HuH-7.5 (cell line): ENCODE measurements around the gene GLB1L3.
A peak's percentile ranks its signal among the peaks of the same experiment; 100 is the strongest.

ENCODE experiments used
- DNase-seq: peaks from one replicate; pipeline ENCODE4 v3.0.0; 2011; ENCODE audit warnings: low spot score

GLB1L3 gene

GRCh38 chr11:134275534-134276395, at the start of gene GLB1L3:
Gene GLB1L3, plus strand, starts transcription at chr11:134276379. Its CDS starts 362 bp downstream, at chr11:134276741.
- no peak for DNase-seq

GRCh38 chr11:134226806-134227325, 49.3 kb upstream of the GLB1L3 start:
- DNase-seq = no peak

- no peak for DNase-seq
Measured at GRCh38 chr11:134228625-134229024, 47.6 kb upstream of the GLB1L3 start.

GRCh38 chr11:134229126-134229790, 46.9 kb upstream of the GLB1L3 start:
- DNase-seq = no peak

GRCh38 chr11:134230339-134230738, 45.8 kb upstream of the GLB1L3 start:
- no peak for DNase-seq

- DNase-seq = no peak
Measured at GRCh38 chr11:134231958-134232659, 44.1 kb upstream of the GLB1L3 start.

- no peak for DNase-seq
Measured at GRCh38 chr11:134233729-134234179, 42.4 kb upstream of the GLB1L3 start.

GRCh38 chr11:134235399-134235798, 40.8 kb upstream of the GLB1L3 start:
- no peak for DNase-seq

GRCh38 chr11:134236834-134237556, 39.2 kb upstream of the GLB1L3 start:
- no peak for DNase-seq

GRCh38 chr11:134237557-134237922, 38.6 kb upstream of the GLB1L3 start:
- DNase-seq = no peak

- no peak for DNase-seq
Measured at GRCh38 chr11:134238956-134239355, 37.2 kb upstream of the GLB1L3 start.

- DNase-seq = no peak
Measured at GRCh38 chr11:134240592-134240991, 35.6 kb upstream of the GLB1L3 start.

- no peak for DNase-seq
Measured at GRCh38 chr11:134242376-134242775, 33.8 kb upstream of the GLB1L3 start.

- no peak for DNase-seq
Measured at GRCh38 chr11:134243913-134244312, 32.3 kb upstream of the GLB1L3 start.

GRCh38 chr11:134244593-134244992, 31.6 kb upstream of the GLB1L3 start:
- DNase-seq = peak; percentile 44

- no peak for DNase-seq
Measured at GRCh38 chr11:134245434-134245833, 30.7 kb upstream of the GLB1L3 start.

- DNase-seq = no peak
Measured at GRCh38 chr11:134246100-134246499, 30.1 kb upstream of the GLB1L3 start.

GRCh38 chr11:134246678-134247077, 29.5 kb upstream of the GLB1L3 start:
- DNase-seq = no peak

- DNase-seq = no peak
Measured at GRCh38 chr11:134248910-134249480, 27.2 kb upstream of the GLB1L3 start.

- DNase-seq = no peak
Measured at GRCh38 chr11:134250246-134250645, 25.9 kb upstream of the GLB1L3 start.

GRCh38 chr11:134250675-134251074, 25.5 kb upstream of the GLB1L3 start:
- DNase-seq = no peak
